Uterus (tissue), 2 donors: ENCODE measurements around the gene PPP1R10.

Experiments used
- POLR2A ChIP-seq, 2 donors: fragments of 450-650 bp; IDR thresholded peaks; one replicate each; pipeline ENCODE4 v1.6.1; 2016; ENCODE audit warnings: antibody characterized with exemption in 2 of 2, mild to moderate bottlenecking in 1 of 2, moderate library complexity in 1 of 2
- TF ChIP-seq, protein P1 (sequence below), 4 experiments: fragments of 200-600 bp in 2 of 4; fragments of 450-650 bp in 2 of 4; sonication (generic) in 2 of 4; IDR thresholded peaks; one replicate each; pipeline ENCODE4 v1.5.1; 2016 to 2019; ENCODE audit warnings: antibody characterized with exemption in 4 of 4, mild to moderate bottlenecking in 2 of 4, moderate library complexity in 1 of 4

DNA sequence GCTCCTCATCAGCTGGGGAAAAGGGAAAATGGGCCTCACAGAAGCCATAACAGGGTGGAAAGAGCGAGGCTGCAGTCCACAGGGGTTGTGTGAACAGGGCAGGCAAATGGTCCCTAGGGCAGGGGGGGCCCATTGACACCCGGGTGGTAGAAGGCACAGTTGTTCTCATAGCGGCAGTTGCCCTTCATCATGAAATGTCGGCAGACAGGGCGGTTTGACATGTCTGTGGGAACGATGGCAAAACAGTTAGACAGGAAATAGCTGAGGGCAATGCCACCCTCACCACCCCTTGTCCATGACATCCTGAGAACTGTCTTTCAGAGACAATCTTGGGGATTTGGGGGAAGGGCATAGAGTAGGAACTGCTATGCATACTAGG, 15.6 kb downstream of the PPP1R10 start:
- TF ChIP-seq, protein P1, sequence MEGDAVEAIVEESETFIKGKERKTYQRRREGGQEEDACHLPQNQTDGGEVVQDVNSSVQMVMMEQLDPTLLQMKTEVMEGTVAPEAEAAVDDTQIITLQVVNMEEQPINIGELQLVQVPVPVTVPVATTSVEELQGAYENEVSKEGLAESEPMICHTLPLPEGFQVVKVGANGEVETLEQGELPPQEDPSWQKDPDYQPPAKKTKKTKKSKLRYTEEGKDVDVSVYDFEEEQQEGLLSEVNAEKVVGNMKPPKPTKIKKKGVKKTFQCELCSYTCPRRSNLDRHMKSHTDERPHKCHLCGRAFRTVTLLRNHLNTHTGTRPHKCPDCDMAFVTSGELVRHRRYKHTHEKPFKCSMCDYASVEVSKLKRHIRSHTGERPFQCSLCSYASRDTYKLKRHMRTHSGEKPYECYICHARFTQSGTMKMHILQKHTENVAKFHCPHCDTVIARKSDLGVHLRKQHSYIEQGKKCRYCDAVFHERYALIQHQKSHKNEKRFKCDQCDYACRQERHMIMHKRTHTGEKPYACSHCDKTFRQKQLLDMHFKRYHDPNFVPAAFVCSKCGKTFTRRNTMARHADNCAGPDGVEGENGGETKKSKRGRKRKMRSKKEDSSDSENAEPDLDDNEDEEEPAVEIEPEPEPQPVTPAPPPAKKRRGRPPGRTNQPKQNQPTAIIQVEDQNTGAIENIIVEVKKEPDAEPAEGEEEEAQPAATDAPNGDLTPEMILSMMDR (IDR thresholded peaks at IDR 0.05), result no peak
- TF ChIP-seq POLR2A (IDR thresholded peaks at IDR 0.05), result no peak
